ENCODE data around the gene VPS4B.
"Not testable (repeated sequence)": the region's sequence is repeated elsewhere in the genome, so short reads cannot be mapped to it uniquely, and the experiment has no call there.

VPS4B gene

GRCh38 chr18:63367053-63367953 lies 55.0 kb downstream of the VPS4B start, which contains the start of gene KDSR:
Gene KDSR (minus strand): TSS chr18:63367206. CDS start chr18:63367118, 88 bp downstream.
- DNase-seq (ENCODE audit: low read depth, low spot score), result peak; percentile 68

GRCh38 chr18:63366213-63367052 lies 55.8 kb downstream of the VPS4B start:
- DNase-seq (ENCODE audit: low read depth, low spot score), result peak; percentile 42

GRCh38 chr18:63365876-63366212 lies 56.4 kb downstream of the VPS4B start:
- DNase-seq (ENCODE audit: low read depth, low spot score), result no peak

GRCh38 chr18:63363951-63364350 lies 58.3 kb downstream of the VPS4B start:
- no peak for DNase-seq (ENCODE audit: low read depth, low spot score)

- DNase-seq (ENCODE audit: low read depth, low spot score), result not testable (repeated sequence)
Measured at GRCh38 chr18:63363420-63363819, 58.9 kb downstream of the VPS4B start.

GRCh38 chr18:63356272-63356896 lies 65.9 kb downstream of the VPS4B start:
- DNase-seq (ENCODE audit: low read depth, low spot score), result no peak

GRCh38 chr18:63350230-63350629 lies 72.0 kb downstream of the VPS4B start:
- DNase-seq (ENCODE audit: low read depth, low spot score), result no peak

GRCh38 chr18:63348508-63349136 lies 73.7 kb downstream of the VPS4B start:
- no peak for DNase-seq (ENCODE audit: low read depth, low spot score)

GRCh38 chr18:63346480-63347183 lies 75.6 kb downstream of the VPS4B start:
- no peak for DNase-seq (ENCODE audit: low read depth, low spot score)

- DNase-seq (ENCODE audit: low read depth, low spot score), result no peak
Measured at GRCh38 chr18:63346031-63346430, 76.2 kb downstream of the VPS4B start.

GRCh38 chr18:63344918-63345317 lies 77.4 kb downstream of the VPS4B start:
- DNase-seq (ENCODE audit: low read depth, low spot score), result no peak

GRCh38 chr18:63344263-63344662 lies 78.0 kb downstream of the VPS4B start:
- DNase-seq (ENCODE audit: low read depth, low spot score), result no peak

- no peak for DNase-seq (ENCODE audit: low read depth, low spot score)
Measured at GRCh38 chr18:63342206-63342605, 80.1 kb downstream of the VPS4B start.

- no peak for DNase-seq (ENCODE audit: low read depth, low spot score)
Measured at GRCh38 chr18:63339920-63340484, 82.3 kb downstream of the VPS4B start.
